SH-SY5Y (cell line): ENCODE data around the gene TRIM29.

Experiments
- GATA2 ChIP-seq: IDR thresholded peaks from 2 replicates; pipeline ENCODE4 v1.6.1; 2011; ENCODE audit warnings: mild to moderate bottlenecking, low read depth, low read length
- GATA3 ChIP-seq: IDR thresholded peaks from 2 replicates; pipeline ENCODE4 v1.6.1; 2011; ENCODE audit warnings: low read depth, mild to moderate bottlenecking, low read length, moderate library complexity

DNA sequence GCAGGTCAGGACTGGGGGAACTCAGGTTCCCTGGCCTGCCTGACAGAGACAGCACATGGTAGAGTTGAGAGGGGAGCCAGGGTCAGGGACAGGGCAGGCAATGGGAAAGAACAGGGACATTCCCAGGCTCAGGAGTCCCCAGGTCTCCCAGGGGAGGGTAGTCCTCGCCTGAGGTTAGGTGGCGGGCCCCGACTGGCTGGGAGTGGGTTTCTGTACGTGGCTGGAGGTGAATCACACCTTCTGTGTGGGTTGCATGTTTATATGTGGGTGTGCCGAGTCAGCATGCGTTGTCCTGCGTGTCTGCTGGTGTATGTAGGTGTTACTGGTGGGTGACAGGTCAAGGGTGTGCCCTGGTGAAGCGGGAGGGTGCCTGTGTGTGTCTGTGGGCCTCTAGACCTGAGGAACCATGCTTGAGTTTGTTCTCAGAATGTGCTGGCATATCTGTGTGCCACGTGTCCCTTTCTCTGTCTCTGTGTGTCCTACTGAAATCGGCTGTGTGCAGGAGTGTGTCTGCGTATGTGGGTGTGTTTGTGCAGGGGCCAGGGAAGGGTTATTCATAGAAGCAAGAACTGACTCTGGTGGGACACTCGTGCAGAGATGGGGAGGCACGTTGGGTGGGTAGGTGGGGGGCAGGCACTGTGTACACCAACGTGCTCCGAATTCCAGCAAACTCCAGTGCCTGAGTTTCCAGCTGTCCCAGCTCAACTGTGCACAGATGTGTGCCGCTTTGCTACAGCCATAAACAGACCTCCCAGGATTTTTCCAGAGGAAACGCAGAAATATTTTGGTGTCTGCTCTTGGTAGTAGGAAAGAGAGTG, 49.1 kb upstream of the TRIM29 start:
- no peak for TF ChIP-seq GATA3
- TF ChIP-seq GATA2 = no peak
